Endometrial microvascular endothelial cells (primary cell): ENCODE measurements around the gene TRPV3. TPM values are rescaled to one million over a fixed set of nuclear protein-coding genes. Genes with fewer than 3 reads are reported as not detected.
"Not testable (repeated sequence)": the region's sequence is repeated elsewhere in the genome, so short reads cannot be mapped to it uniquely, and the experiment has no call there.

Experiments
- in situ Hi-C: cut with HindIII; loops from 2 replicates; pipeline ENCODE4 v1.10.0; 2017; ENCODE audit warnings: low sequenced_read_pairs, low pct_unique_long_range_greater_than_20kb; ENCODE audit errors: inconsistent ontology term
- total RNA-seq: library from RNA; depleted of rRNA; stranded (reverse); fragments of >200 nt; gene quantifications from one replicate; pipeline ENCODE4 v1.2.3, GENCODE V29; 2015; ENCODE audit errors: inconsistent ontology term

The TRPV3 gene
- total RNA-seq = not detected

DNA sequence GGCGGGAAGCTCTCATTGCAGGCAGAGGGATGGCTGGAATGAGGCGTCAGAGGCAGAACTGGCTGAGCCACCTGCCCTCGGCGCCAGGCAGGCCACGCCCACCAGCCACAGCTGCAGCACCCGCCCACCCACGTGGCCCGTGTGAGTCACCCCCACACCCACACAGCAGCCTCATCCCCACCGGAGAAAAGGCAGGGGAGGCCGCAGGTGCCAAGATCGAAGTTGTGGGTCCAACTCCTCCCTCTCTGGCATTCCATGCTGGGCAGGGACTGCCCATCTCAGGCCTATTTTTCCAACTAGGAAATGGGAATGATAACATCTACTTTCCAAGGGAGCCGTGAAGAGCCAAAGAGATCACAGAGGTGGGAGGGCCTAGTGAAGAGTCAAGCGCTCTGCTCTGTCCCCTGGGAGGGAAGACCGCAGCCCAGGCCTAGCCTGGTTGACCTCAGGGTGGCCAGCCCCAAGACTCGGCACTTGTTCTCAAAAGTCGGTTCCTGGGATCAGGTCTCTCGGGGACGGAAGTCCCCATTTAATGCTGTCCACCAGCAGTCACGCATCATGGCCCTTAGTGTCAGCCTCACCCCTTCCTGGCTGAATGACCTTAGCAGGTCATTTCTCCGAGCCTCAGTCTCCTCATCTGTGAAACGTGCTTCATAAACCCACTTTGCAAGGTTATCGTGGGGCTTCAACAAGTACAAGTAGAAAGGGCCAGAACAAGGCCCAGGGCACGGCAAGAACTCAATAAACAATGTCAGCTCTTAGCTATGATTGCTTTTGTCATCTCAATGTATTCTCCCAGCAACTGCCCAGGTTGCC is at the start of gene TRPV3:
Gene TRPV3, minus strand, starts transcription at position 45 of the 816 bp plus-strand sequence. CDS start 2,962 bp downstream, outside the sequence.
- in situ Hi-C loops = no loop called here

DNA sequence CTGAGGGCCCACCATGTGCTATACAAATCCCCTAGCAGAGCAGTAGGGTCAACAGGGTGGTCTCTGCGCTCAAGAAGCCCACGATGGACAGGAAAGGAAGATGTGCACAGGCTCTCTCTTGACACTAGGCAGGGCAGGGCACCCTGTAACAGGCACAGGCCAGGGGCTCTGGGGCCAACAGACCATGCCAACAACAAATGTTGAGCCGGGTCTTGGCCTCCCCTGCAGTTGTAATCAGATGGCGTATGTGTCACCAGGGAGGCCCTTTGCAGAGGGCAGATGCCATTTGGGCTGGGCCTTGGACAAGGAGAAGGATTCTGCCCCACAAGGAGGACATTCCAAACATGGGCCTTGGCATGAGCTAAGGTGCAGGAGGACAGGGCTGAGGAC is 46.3 kb upstream of the TRPV3 start:
- in situ Hi-C loops = no loop called here

- in situ Hi-C loops = no loop called here
Measured at GRCh38 chr17:3603119-3603869, 45.7 kb upstream of the TRPV3 start.

- in situ Hi-C loops = no loop called here
Measured at GRCh38 chr17:3602499-3602898, 44.9 kb upstream of the TRPV3 start.

DNA sequence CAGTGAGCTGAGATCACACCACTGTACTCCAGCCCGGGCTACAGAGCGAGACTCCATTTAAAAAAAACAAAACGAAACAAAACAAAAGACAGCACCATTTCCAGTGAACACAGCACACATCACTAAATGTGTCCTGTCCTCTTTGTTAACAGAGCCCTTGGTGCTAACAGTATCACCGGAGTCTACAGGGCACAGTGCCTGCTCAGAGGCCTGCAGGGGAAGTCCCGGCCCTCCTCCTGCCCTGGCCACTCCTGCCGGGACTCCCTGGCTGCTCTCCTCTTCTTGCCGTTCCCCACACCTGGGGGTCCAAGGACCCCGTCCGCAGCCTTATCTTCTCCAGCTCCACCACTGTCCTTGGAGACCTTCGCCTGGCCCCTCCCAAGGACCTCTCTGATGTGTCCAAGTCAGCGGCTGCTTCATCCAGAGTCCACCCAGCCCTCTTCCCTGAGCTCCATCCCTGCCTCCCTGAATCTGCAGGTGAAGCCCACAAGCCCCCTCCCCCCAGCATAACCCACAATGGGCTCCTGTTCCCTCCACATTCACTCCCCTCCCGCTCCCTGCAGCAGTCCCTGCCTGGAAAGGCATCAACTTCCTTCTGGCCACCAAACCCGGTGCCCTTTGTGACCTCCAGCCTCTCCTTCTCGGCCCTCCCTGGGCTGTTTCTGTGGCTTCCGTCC is 43.1 kb upstream of the TRPV3 start:
- in situ Hi-C loops = no loop called here

DNA sequence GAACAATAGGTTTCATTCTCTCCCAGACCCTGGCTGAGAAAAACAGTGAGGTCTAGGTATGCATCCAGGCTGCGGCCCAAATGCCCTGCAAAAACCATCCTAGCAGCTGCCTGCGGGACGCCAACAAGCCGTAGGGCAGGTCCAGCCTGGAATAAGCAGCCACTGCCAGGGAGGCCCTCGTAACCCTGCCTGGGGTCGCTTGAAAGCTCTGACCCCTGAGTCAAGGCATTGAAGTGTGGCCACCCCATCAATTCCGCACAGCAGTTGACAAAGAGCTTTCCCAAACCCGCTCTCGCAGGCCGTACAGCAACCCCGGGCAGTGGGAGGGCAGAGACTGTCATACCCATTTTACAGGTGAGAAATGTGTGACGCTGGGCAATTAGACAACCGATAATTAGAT is 40.5 kb upstream of the TRPV3 start:
- in situ Hi-C loops = no loop called here

DNA sequence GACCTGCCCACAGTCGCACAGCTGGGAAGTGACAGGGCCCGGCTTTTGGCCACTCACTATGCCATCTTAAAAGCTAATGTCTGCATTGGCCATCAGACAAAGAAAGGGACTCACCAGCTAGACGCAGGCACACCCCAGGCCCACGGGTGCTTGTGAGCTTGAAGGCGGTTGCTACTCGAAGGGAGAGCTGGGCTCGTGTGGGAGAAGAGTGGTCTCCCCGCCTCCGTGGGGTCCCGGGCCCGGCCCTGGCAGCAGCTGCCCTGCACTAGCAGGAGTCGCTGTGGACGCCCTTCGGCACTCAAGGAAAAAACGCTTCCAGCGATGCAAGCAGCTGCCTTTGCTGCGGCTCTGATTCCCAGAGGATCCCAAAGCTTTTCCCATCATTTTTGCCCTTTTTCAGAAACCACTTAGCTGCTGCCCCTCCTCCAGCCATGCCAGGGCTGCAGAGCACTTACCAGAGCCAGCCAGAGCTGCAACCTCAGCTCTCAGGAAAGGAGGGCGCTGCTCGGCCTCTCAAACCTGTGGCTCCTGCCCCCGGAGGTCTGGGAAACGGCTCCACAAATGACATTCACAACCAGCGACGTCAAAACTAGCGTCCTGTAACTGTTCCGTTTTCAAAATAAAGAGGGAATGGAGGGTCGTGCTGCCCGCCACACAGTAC is 39.3 kb upstream of the TRPV3 start:
- in situ Hi-C loops = no loop called here

GRCh38 chr17:3594976-3595375 is 37.4 kb upstream of the TRPV3 start:
- in situ Hi-C loops = no loop called here

DNA sequence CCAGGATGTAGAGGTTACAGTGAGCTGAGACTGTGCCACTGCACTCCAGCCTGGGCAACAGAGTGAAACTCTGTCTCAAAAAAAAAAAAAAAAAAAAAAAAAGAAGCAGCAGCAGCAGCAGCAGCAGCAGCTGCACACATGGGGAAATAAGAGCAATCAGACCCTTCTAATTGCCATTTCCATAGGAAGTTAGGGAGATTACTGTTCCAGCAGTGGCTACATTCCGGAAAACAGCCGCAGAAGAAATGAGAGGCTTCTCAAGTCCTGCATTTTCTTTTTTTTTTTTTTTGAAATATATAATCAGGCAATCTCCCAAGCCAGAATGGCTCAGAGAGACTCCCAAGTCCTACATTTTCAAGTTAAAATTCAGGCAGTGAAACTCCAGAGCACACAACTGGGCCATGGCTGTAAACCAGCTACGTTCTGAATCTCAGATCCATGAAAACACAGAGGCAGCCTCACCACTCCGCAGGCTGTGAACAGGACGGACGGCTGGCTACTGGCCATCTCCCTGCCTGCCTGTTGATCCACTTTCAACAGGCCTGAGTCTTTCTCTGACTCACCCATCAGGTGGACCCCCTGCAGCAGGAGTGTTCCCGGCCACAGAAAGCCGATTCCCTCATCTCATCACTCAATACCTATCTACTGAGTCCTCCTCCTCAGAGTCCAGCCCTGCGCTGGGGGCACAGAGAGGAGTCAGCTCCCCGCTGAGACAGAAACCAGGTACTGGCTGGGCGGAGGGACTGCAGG is 36.6 kb upstream of the TRPV3 start:
- in situ Hi-C loops = no loop called here

DNA sequence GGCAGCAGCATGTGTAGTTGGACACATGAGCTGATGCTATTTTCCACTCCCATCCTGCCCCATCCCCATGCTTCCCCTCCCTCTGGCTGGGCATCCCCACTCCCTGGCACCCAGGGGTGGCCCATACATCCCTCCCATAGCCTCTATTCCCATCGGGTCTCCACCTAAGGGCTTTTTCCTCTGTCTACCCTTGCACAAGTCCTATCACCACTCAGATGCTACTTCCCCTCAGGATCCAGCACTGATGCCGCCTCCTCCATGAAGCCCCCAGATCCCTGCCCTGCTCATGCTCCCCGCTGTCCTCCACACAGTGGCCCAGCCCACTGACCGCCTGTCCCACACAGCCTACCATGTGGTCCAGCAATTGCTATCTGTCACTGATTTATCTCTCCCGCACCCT is 35.8 kb upstream of the TRPV3 start:
- in situ Hi-C loops = no loop called here

GRCh38 chr17:3592216-3592860 is 34.7 kb upstream of the TRPV3 start:
- in situ Hi-C loops = no loop called here

- in situ Hi-C loops = no loop called here
Measured at GRCh38 chr17:3590768-3591167, 33.2 kb upstream of the TRPV3 start.

- in situ Hi-C loops = no loop called here
Measured at GRCh38 chr17:3590231-3590630, 32.6 kb upstream of the TRPV3 start.

DNA sequence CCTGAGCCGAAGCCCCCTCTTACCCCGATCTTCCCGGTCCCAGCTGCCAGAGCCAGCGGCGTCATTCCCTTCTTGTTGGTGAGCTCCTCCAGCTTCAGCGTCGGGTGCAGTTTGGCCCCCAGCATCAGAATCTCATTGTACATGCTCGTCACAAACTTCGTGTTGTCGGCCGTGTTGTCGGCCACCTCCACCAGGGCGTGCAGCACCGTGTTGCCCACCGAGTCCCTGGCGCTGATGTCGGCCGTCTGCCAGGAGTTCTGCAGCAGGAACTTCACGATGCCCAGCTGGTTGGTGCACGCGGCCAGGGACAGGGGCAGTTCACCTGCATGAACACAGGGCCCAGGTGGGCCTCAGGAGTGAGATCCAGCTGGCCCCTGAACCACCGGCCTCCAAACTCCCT is 32.2 kb upstream of the TRPV3 start:
- in situ Hi-C loops = no loop called here

- in situ Hi-C loops = no loop called here
Measured at GRCh38 chr17:3585826-3586225, 28.2 kb upstream of the TRPV3 start.

DNA sequence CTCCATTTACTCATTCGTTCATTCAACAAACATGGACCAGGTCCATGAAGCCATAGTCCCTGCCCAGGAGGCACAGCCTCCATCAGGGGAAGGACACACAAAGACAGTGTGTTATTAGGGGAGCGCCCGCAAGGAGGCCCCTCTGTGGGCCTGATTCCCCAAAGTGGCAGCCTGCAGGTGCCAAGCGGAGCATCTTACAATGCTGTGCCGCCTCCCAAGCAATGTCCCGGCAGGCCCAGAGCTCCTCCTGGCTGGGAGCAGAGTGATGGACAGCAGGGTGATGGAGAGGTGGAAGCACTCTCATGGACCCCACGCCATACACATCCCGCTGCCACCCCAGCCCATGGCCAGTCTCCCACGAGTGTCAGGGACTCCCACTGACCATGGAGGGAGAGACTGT is 25.8 kb upstream of the TRPV3 start:
- in situ Hi-C loops = no loop called here

DNA sequence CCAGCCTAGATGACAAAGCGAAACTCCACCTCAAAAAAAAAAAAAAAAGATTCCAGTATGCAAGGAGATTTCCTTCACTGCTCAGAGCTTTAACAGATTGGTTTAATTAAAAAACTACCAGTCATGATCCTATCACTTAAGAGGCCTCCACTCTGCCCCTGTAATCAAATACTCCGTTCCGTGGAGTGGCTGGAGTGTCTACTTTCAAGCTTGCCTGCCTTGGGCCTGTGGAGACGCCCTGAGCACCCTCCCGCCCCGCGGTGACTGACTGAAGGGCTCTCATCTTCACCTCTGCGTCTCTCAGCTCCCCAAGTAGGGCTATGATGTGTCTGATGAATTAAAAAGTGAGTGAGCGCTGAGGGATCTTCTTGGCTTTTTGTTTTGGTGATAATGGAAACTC is 25.3 kb upstream of the TRPV3 start:
- in situ Hi-C loops = no loop called here

DNA sequence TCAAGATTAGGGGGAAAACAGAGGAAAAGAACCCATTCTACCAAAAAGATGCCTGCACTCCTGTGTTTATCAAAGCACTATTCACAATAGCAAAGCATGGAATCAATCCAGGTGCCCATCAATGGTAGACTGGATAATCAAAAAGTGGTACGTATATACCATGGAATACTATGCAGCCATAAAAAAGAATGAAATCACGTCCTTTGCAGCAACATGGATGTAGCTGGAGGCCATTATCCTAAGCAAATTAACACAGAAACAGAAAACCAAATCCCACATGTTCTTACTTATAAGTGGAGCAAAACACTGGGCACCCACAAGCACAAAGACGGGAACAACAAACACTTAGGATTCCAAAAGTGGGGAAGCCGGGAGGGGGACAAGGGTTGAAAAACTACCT is 21.1 kb upstream of the TRPV3 start:
- in situ Hi-C loops = not testable (repeated sequence)
